HepG2 (cell line): ENCODE results near the gene RHOV. TPM values are rescaled to one million over a fixed set of nuclear protein-coding genes. Genes with fewer than 3 reads are reported as not detected.
A peak's percentile ranks its signal among the peaks of the same experiment; 100 is the strongest.

Experiments used
- CBX2 ChIP-seq, 2 experiments: fragments of 200-600 bp in 1 of 2; sonication (generic); formaldehyde crosslinking in 1 of 2; IDR thresholded peaks; 2 replicates each; pipeline versions ENCODE4 v1.7.0 to v1.8.1; 2018 to 2022; ENCODE audit warnings: low read depth in 2 of 2, low read length in 1 of 2, mild to moderate bottlenecking in 1 of 2, missing genetic modification reagents in 1 of 2
- DZIP1 ChIP-seq: sonication (generic); formaldehyde crosslinking; IDR thresholded peaks from 2 replicates; pipeline ENCODE4 v1.5.0; 2020; ENCODE audit warnings: mild to moderate bottlenecking, missing genetic modification reagents
- FOSL1 ChIP-seq: sonication (generic); formaldehyde crosslinking; IDR thresholded peaks from 2 replicates; pipeline ENCODE4 v1.9.0; 2021; ENCODE audit warnings: missing genetic modification reagents, borderline replicate concordance
- GFI1 ChIP-seq: sonication (generic); formaldehyde crosslinking; IDR thresholded peaks from 2 replicates; pipeline ENCODE4 v1.5.0; 2020; ENCODE audit warnings: missing genetic modification reagents, mild to moderate bottlenecking, borderline replicate concordance
- GTF3A ChIP-seq: sonication (generic); formaldehyde crosslinking; conservative IDR thresholded peaks from 2 replicates; pipeline ENCODE4 v1.4.0; 2020; ENCODE audit warnings: mild to moderate bottlenecking, missing genetic modification reagents
- HNF1B ChIP-seq: sonication (generic); formaldehyde crosslinking; IDR thresholded peaks from 2 replicates; pipeline ENCODE4 v1.5.1; 2020; ENCODE audit warnings: mild to moderate bottlenecking, moderate library complexity, missing genetic modification reagents
- KMT2A ChIP-seq: sonication (generic); formaldehyde crosslinking; IDR thresholded peaks from 2 replicates; pipeline ENCODE4 v1.4.0; 2020; ENCODE audit warnings: missing genetic modification reagents
- MLXIP ChIP-seq: sonication (generic); formaldehyde crosslinking; IDR thresholded peaks from 2 replicates; pipeline ENCODE4 v1.9.0; 2021; ENCODE audit warnings: missing genetic modification reagents, borderline replicate concordance
- NKX3-1 ChIP-seq: sonication (generic); formaldehyde crosslinking; IDR thresholded peaks from 2 replicates; pipeline ENCODE4 v1.5.0; 2020; ENCODE audit warnings: missing genetic modification reagents
- TERF1 ChIP-seq: sonication (generic); formaldehyde crosslinking; IDR thresholded peaks from 2 replicates; pipeline ENCODE4 v1.8.0; 2022; ENCODE audit warnings: mild to moderate bottlenecking, missing genetic modification reagents, moderate library complexity
- ZBTB26 ChIP-seq: IDR thresholded peaks from 2 replicates; pipeline ENCODE4 v1.6.1; 2016; ENCODE audit warnings: missing compliant biosample characterization, missing genetic modification reagents, borderline replicate concordance
- ZNF264 ChIP-seq: sonication (generic); formaldehyde crosslinking; IDR thresholded peaks from 2 replicates; pipeline ENCODE4 v1.4.0; 2020; ENCODE audit warnings: missing genetic modification reagents
- ZNF343 ChIP-seq: sonication (generic); formaldehyde crosslinking; IDR thresholded peaks from 2 replicates; pipeline ENCODE4 v1.4.0; 2020; ENCODE audit warnings: mild to moderate bottlenecking, missing genetic modification reagents
- ZNF432 ChIP-seq: sonication (generic); formaldehyde crosslinking; IDR thresholded peaks from 2 replicates; pipeline ENCODE4 v1.5.0; 2020; ENCODE audit warnings: missing genetic modification reagents, mild to moderate bottlenecking, borderline replicate concordance
- ZNF704 ChIP-seq: sonication (generic); formaldehyde crosslinking; IDR thresholded peaks from 2 replicates; pipeline ENCODE4 v1.8.1; 2023; ENCODE audit warnings: mild to moderate bottlenecking, inconsistent platforms, moderate library complexity, missing genetic modification reagents, borderline replicate concordance
- ZNF788 ChIP-seq: sonication (generic); formaldehyde crosslinking; IDR thresholded peaks from 2 replicates; pipeline ENCODE4 v1.5.0; 2020; ENCODE audit warnings: mild to moderate bottlenecking, missing genetic modification reagents, borderline replicate concordance
- polyA plus RNA-seq, 8 experiments: library from polyadenylated mRNA; depleted of rRNA in 3 of 8; stranded (reverse) in 7 of 8; unstranded in 1 of 8; fragments of >200 nt; fragmentation: Illumina TruSeq in 4 of 8; extraction: Trizol in 4 of 8; gene quantifications; 2 replicates each; pipeline versions ENCODE4 v1.2.1 to v1.2.3, GENCODE V29; 2011 to 2016; ENCODE audit warnings: low read depth in 4 of 8, missing spikeins in 1 of 8, mixed read lengths in 1 of 8; ENCODE audit not compliant: insufficient read depth in 1 of 8
- total RNA-seq, 5 experiments: library from RNA; depleted of rRNA; stranded (reverse); fragments of >200 nt; fragmentation: Illumina TruSeq; extraction: Trizol; gene quantifications; 2 replicates each; pipeline ENCODE4 v1.2.3, GENCODE V29; 2016; ENCODE audit warnings: low read depth in 1 of 5

RHOV gene
- total and polyA plus RNA-seq, 2 of the 13 experiments (the other 11 are each of a cell fraction or from before 2014, with no cell fraction given) = 0.17 to 0.18 TPM

- TF ChIP-seq CBX2 (IDR thresholded peaks at IDR 0.05; ENCODE audit: low read depth, low read length) = no peak
- no peak for TF ChIP-seq CBX2 (CRISPR knock-in tag; IDR thresholded peaks at IDR 0.05; ENCODE audit: low read depth)
- no peak for TF ChIP-seq ZNF264 (CRISPR knock-in tag)
- no peak for TF ChIP-seq KMT2A (CRISPR knock-in tag)
- no peak for TF ChIP-seq ZBTB26 (CRISPR knock-in tag)
- no peak for TF ChIP-seq TERF1 (CRISPR knock-in tag)
- TF ChIP-seq FOSL1 (CRISPR knock-in tag) = no peak
- TF ChIP-seq MLXIP (CRISPR knock-in tag) = no peak
- 0 out of 2 replicates have a peak, but pooled peaks have one; percentile 41 for TF ChIP-seq NKX3-1
- peak; percentile 39; the same call in 1 of the 2 replicates for TF ChIP-seq HNF1B (CRISPR knock-in tag)
- TF ChIP-seq GFI1 (CRISPR knock-in tag) = no peak
- TF ChIP-seq ZNF788 = no peak
- TF ChIP-seq ZNF343 (CRISPR knock-in tag) = no peak; the same call in 1 of the 2 replicates
- TF ChIP-seq DZIP1 (CRISPR knock-in tag) = no peak
- TF ChIP-seq ZNF704 (CRISPR knock-in tag) = no peak
- no peak for TF ChIP-seq GTF3A (CRISPR knock-in tag)
- no peak for TF ChIP-seq ZNF432
Measured at GRCh38 chr15:40906091-40906990, 32.3 kb upstream of the RHOV start (continued).
